Esophagus squamous epithelium (tissue), 4 donors: ENCODE results near the gene RGS14.

ENCODE experiments used
- CTCF ChIP-seq, 6 experiments: fragments of 450-650 bp in 4 of 6; fragments of 200-600 bp in 2 of 6; sonication (generic) in 2 of 6; IDR thresholded peaks; one replicate each; pipeline ENCODE4 v1.5.1; 2016 to 2019; ENCODE audit warnings: antibody characterized with exemption in 6 of 6, mild to moderate bottlenecking in 4 of 6, moderate library complexity in 4 of 6
- POLR2A ChIP-seq, 4 donors: fragments of 450-650 bp; IDR thresholded peaks; one replicate each; pipeline ENCODE4 v1.6.1; 2017; ENCODE audit warnings: antibody characterized with exemption in 4 of 4, mild to moderate bottlenecking in 4 of 4, moderate library complexity in 3 of 4

GRCh38 chr5:177403792-177404640 lies 46.3 kb downstream of the RGS14 start:
- TF ChIP-seq CTCF (IDR thresholded peaks at IDR 0.05) (peak; percentile 60 to 89 (median 82)), POLR2A (IDR thresholded peaks at IDR 0.05) (peak in 1 of 4 donors; percentile 4)
